Left colon (tissue), 2 donors: ENCODE measurements around the gene SPSB1. TPM values are rescaled to one million over a fixed set of nuclear protein-coding genes. Genes with fewer than 3 reads are reported as not detected.

Source experiments
- total RNA-seq, 2 donors: library from RNA; stranded (reverse); fragmentation: NEBNext Ultra II Directional; extraction: Animal tissue kit (Norgen Biotek cat#: 25700); gene quantifications; one replicate each; pipeline ENCODE4 v1.2.1, GENCODE V29; 2021
- donor health status: DM: no; HTN: no; CAD: no.
- donor health status: DM: yes; HTN: yes; CAD: no.

Gene SPSB1
- total RNA-seq, 2 donors from 2014 or later = 30.3 to 56.4 TPM

Other genes with a start within 250 kb of the SPSB1 start
- 10 to 100 TPM in 1 of 2 donors, 1 to 10 TPM in 1; 8.1 to 10.4 TPM for gene SLC2A5, start 223.3 kb upstream of the SPSB1 start, total RNA-seq
- gene GPR157, start 163.8 kb upstream of the SPSB1 start, total RNA-seq = 10 to 100 TPM in 1 of 2 donors, 1 to 10 TPM in 1; 9.1 to 14.2 TPM
- 10 to 100 TPM; 33.4 to 34.9 TPM for gene H6PD, start 58.1 kb upstream of the SPSB1 start, total RNA-seq
- gene SLC25A33, start 246.6 kb downstream of the SPSB1 start, total RNA-seq = 1 to 10 TPM; 5.6 TPM